HFF-Myc (cell line): ENCODE data around the gene ADAMTSL1.

Experiments
- DNase-seq: peaks from one replicate; pipeline ENCODE4 v3.0.0-alpha.2; 2011; ENCODE audit warnings: low read depth; ENCODE audit errors: extremely low read depth
- H3K4me3 ChIP-seq: replicated peaks from 2 replicates; pipeline ENCODE4 v1.5.1; 2011; ENCODE audit warnings: low read depth, mild to moderate bottlenecking, control low read depth, low read length
- TF ChIP-seq, protein P1 (sequence below): IDR thresholded peaks from 2 replicates; pipeline ENCODE4 v1.5.1; 2012; ENCODE audit warnings: mild to moderate bottlenecking, low read depth, low read length, control low read depth; ENCODE audit errors: missing control alignments

The ADAMTSL1 gene

GRCh38 chr9:18717759-18718158 lies 243.8 kb downstream of the ADAMTSL1 start:
- TF ChIP-seq, protein P1, sequence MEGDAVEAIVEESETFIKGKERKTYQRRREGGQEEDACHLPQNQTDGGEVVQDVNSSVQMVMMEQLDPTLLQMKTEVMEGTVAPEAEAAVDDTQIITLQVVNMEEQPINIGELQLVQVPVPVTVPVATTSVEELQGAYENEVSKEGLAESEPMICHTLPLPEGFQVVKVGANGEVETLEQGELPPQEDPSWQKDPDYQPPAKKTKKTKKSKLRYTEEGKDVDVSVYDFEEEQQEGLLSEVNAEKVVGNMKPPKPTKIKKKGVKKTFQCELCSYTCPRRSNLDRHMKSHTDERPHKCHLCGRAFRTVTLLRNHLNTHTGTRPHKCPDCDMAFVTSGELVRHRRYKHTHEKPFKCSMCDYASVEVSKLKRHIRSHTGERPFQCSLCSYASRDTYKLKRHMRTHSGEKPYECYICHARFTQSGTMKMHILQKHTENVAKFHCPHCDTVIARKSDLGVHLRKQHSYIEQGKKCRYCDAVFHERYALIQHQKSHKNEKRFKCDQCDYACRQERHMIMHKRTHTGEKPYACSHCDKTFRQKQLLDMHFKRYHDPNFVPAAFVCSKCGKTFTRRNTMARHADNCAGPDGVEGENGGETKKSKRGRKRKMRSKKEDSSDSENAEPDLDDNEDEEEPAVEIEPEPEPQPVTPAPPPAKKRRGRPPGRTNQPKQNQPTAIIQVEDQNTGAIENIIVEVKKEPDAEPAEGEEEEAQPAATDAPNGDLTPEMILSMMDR = no peak
- no peak for DNase-seq
- no peak overlapping the region for H3K4me3 ChIP-seq

GRCh38 chr9:18718393-18718792 lies 244.4 kb downstream of the ADAMTSL1 start:
- H3K4me3 ChIP-seq = no peak overlapping the region
- no peak for DNase-seq
- TF ChIP-seq, protein P1 = no peak

DNA sequence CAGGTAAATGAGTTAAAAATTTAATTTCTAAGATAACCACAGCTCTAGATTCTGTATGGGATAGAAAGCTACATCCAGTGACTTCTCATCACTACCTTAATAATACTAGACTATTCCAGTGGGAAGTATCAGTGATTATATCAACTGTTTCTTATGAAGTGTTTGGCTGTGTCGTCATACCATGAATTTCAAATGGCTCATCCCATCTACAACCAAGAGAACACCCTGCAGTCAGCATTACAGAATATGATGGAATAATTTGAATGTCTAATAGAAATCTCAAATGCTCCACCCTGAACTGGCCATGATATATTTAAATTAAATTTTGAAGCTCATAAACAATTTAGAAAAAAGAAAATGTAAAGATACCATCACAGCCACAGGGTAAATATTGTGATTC lies 245.0 kb downstream of the ADAMTSL1 start:
- H3K4me3 ChIP-seq = no peak overlapping the region
- DNase-seq = no peak
- TF ChIP-seq, protein P1 = no peak

GRCh38 chr9:18720691-18721090 lies 246.7 kb downstream of the ADAMTSL1 start:
- DNase-seq = no peak
- TF ChIP-seq, protein P1 = no peak

GRCh38 chr9:18721267-18721994 lies 247.5 kb downstream of the ADAMTSL1 start:
- H3K4me3 ChIP-seq = no peak overlapping the region
- TF ChIP-seq, protein P1 = no peak
- no peak for DNase-seq

More at GRCh38 chr9:18720691-18721090, 246.7 kb downstream of the ADAMTSL1 start:
- no peak overlapping the region for H3K4me3 ChIP-seq

DNA sequence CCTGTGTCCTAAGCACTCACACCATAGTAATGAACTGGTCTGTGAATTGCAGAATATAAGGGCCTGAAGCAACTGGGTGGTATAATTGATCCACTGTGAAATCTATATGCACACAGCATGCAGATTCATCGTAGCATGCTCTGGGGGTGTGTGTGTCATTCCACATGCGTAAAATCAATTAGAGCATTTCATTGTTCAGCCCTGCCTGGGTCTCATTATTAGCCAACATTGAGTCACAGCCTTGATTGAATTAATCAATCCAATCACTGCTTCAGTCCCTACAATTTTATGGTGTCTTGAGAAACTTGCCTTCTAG lies 248.0 kb downstream of the ADAMTSL1 start:
- no peak for DNase-seq

More for the DNA sequence above, 248.0 kb downstream of the ADAMTSL1 start:
- TF ChIP-seq, protein P1 = no peak
- no peak overlapping the region for H3K4me3 ChIP-seq
